Activated CD8-positive, alpha-beta memory T cell treated with anti-CD3 and anti-CD28 coated beads, Interleukin-2, amount 50 U/mL, for 4 hours (primary cell): Measurements from ENCODE around the gene ROBO1.

Source experiments
- DNase-seq: peaks from one replicate; pipeline ENCODE4 v3.0.0-alpha.2; 2020

Gene ROBO1

GRCh38 chr3:78665101-78665500, 1102.7 kb downstream of the ROBO1 start:
- no peak for DNase-seq

GRCh38 chr3:78660957-78661356, 1106.8 kb downstream of the ROBO1 start:
- DNase-seq, result no peak

GRCh38 chr3:78659386-78659987, 1108.3 kb downstream of the ROBO1 start:
- no peak for DNase-seq

GRCh38 chr3:78647726-78648125, 1120.1 kb downstream of the ROBO1 start:
- DNase-seq, result no peak

GRCh38 chr3:78645628-78646310, 1122.0 kb downstream of the ROBO1 start:
- DNase-seq, result no peak

GRCh38 chr3:78644847-78645246, 1123.0 kb downstream of the ROBO1 start:
- no peak for DNase-seq

- no peak for DNase-seq
Observed at GRCh38 chr3:78642226-78643035, 1125.4 kb downstream of the ROBO1 start.

- no peak for DNase-seq
Observed at GRCh38 chr3:78641703-78642102, 1126.1 kb downstream of the ROBO1 start.

GRCh38 chr3:78634316-78634715, 1133.5 kb downstream of the ROBO1 start:
- no peak for DNase-seq

GRCh38 chr3:78633626-78634025, 1134.2 kb downstream of the ROBO1 start:
- no peak for DNase-seq

GRCh38 chr3:78632925-78633553, 1134.8 kb downstream of the ROBO1 start:
- no peak for DNase-seq

GRCh38 chr3:78629544-78629943, 1138.3 kb downstream of the ROBO1 start:
- DNase-seq, result no peak

- DNase-seq, result no peak
Observed at GRCh38 chr3:78621061-78621716, 1146.6 kb downstream of the ROBO1 start.

GRCh38 chr3:78614486-78614885, 1153.3 kb downstream of the ROBO1 start:
- no peak for DNase-seq

- no peak for DNase-seq
Observed at GRCh38 chr3:78613421-78613879, 1154.3 kb downstream of the ROBO1 start.

- DNase-seq, result no peak
Observed at GRCh38 chr3:78611278-78611677, 1156.5 kb downstream of the ROBO1 start.

GRCh38 chr3:78610462-78611125, 1157.2 kb downstream of the ROBO1 start:
- no peak for DNase-seq

GRCh38 chr3:78606756-78607155, 1161.0 kb downstream of the ROBO1 start:
- no peak for DNase-seq

- no peak for DNase-seq
Observed at GRCh38 chr3:78605178-78605577, 1162.6 kb downstream of the ROBO1 start.

GRCh38 chr3:78604341-78604740, 1163.5 kb downstream of the ROBO1 start:
- DNase-seq, result no peak

GRCh38 chr3:78601249-78601648, 1166.5 kb downstream of the ROBO1 start:
- DNase-seq, result no peak

GRCh38 chr3:78589778-78590177, 1178.0 kb downstream of the ROBO1 start:
- no peak for DNase-seq
